Adrenal gland (tissue), 12 donors: ENCODE data around the gene GUCY2F. TPM values are rescaled to one million over a fixed set of nuclear protein-coding genes. Genes with fewer than 3 reads are reported as not detected.

Experiments
- DNase-seq, 7 donors: peaks; one replicate each; pipeline ENCODE4 v3.0.0-alpha.2; 2019 to 2020
- H3K27ac ChIP-seq, 5 donors: fragments of 200-600 bp; sonication (generic) in 4 of 5; 1 replicate in 3 of 5; 2 replicates in 2 of 5; pipeline versions ENCODE4 v1.5.1 to v1.8.0; 2016 to 2020; ENCODE audit warnings: mild to moderate bottlenecking in 1 of 5
- H3K27me3 ChIP-seq: fragments of 200-600 bp; 2 replicates; pipeline ENCODE4 v1.8.0; 2021
- H3K36me3 ChIP-seq, 2 donors: fragments of 200-600 bp; replicated peaks in 1 of 2; 1 replicate in 1 of 2; 2 replicates in 1 of 2; pipeline versions ENCODE4 v1.5.1 to v1.8.0; 2018 to 2022
- H3K4me1 ChIP-seq, 2 donors: fragments of 200-600 bp; replicated peaks in 1 of 2; 1 replicate in 1 of 2; 2 replicates in 1 of 2; pipeline versions ENCODE4 v1.5.1 to v1.8.0; 2018 to 2021
- H3K4me3 ChIP-seq, 4 donors: fragments of 200-600 bp; sonication (generic) in 3 of 4; one replicate each; pipeline ENCODE4 v1.5.1; 2016 to 2018
- H3K9me3 ChIP-seq, 3 donors: fragments of 200-600 bp; sonication (generic) in 1 of 3; replicated peaks in 1 of 3; 1 replicate in 2 of 3; 2 replicates in 1 of 3; pipeline versions ENCODE4 v1.5.1 to v1.8.0; 2016 to 2021
- CTCF ChIP-seq, 6 experiments: fragments of 450-650 bp in 4 of 6; fragments of 200-600 bp in 2 of 6; sonication (generic) in 1 of 6; IDR thresholded peaks; 1 replicate in 5 of 6; 2 replicates in 1 of 6; pipeline versions ENCODE4 v1.5.1 to v1.8.0; 2016 to 2021; ENCODE audit warnings: antibody characterized with exemption in 6 of 6, mild to moderate bottlenecking in 2 of 6, moderate library complexity in 1 of 6
- POLR2A ChIP-seq, 2 donors: fragments of 450-650 bp; IDR thresholded peaks; one replicate each; pipeline ENCODE4 v1.6.1; 2017; ENCODE audit warnings: antibody characterized with exemption in 2 of 2, mild to moderate bottlenecking in 2 of 2, moderate library complexity in 1 of 2
- WGBS, 4 donors: extraction: QIAGEN DNeasy Blood & Tissue Kit in 2 of 4; methylation state at CpG; one replicate each; pipeline versions ENCODE4 v1.1.5 to v1.1.7; 2013 to 2017; 5-methylcytosine and 5-hydroxymethylcytosine counted together
- intact Hi-C, 2 donors: fragments of 100-400 bp; cut with DNase I; formaldehyde crosslinking; loops; one replicate each; pipeline versions ENCODE4 v1.14.1 to v1.15.0; 2022 to 2023
- polyA plus RNA-seq, 3 donors: library from polyadenylated mRNA; stranded (reverse); fragments of 200-250 nt in 2 of 3; fragments of 350-450 nt in 1 of 3; fragmentation: Illumina TruSeq in 1 of 3; extraction: RNeasy Lipid Tissue Mini Kit (QIAGEN cat#74804) in 1 of 3; gene quantifications; one replicate each; pipeline ENCODE4 v1.2.3, GENCODE V29; 2013 to 2014
- total RNA-seq, 9 donors: library from RNA; depleted of rRNA in 4 of 9; stranded (reverse); fragments of >200 nt in 4 of 9; fragments of 120-200 nt in 1 of 9; fragmentation: NEBNext Ultra II Directional in 1 of 9; extraction: Animal tissue kit (Norgen Biotek cat#: 25700) in 1 of 9; gene quantifications; one replicate each; pipeline versions ENCODE4 v1.1.0 to v1.2.4, GENCODE V29; 2013 to 2023
- donor health status: healthy with polysubstance abuse.
- donor health status: Bipolar disorder and iron deficiency.
- donor health status: DM: yes; HTN: yes; CAD: no.
- donor health status: DM: no; HTN: no; CAD: no.
- donor health status: DM: no; HTN: no; CAD: no.
- donor health status: DM: yes; HTN: yes; CAD: no.

GUCY2F gene
- total and polyA plus RNA-seq, 12 donors: 0.06 TPM; not detected in 11

GRCh38 chrX:109350051-109350450, 131.8 kb downstream of the GUCY2F start:
- Histone ChIP-seq H3K4me1 (no peaks in the 10 kb centered on the region), H3K36me3 (no peaks in the 10 kb centered on the region), H3K27ac (no peak overlapping the region), H3K27me3 (peaks cover 4% of the 10 kb centered on the region), H3K9me3 (no peaks in the 10 kb centered on the region), H3K4me3 (no peak overlapping the region)
- TF ChIP-seq POLR2A (IDR thresholded peaks at IDR 0.05) (no peak), CTCF (IDR thresholded peaks at IDR 0.05) (no peak)
- intact Hi-C loops: no loop called here
- DNase-seq: no peak

GRCh38 chrX:109347632-109348031, 134.3 kb downstream of the GUCY2F start:
- WGBS, 4 donors: 20 to 42% (median 26%) methylated on average over 2 to 3 of the region's 3 CpGs

GRCh38 chrX:109346491-109346890, 135.4 kb downstream of the GUCY2F start:
- 33 to 82% (median 63%) methylated on average over 1 of the region's 1 CpG for WGBS, 4 donors
- no peaks in the 10 kb centered on the region for H3K4me1 ChIP-seq
- DNase-seq: no peak
- TF ChIP-seq CTCF (IDR thresholded peaks at IDR 0.05) (no peak), POLR2A (IDR thresholded peaks at IDR 0.05) (no peak)
- peaks cover 8% of the 10 kb centered on the region for H3K27me3 ChIP-seq
- intact Hi-C loops: no loop called here
- H3K4me3 ChIP-seq: no peak overlapping the region
- no peaks in the 10 kb centered on the region for H3K36me3 ChIP-seq
- H3K27ac ChIP-seq: no peak overlapping the region
- no peaks in the 10 kb centered on the region for H3K9me3 ChIP-seq

More at GRCh38 chrX:109347632-109348031, 134.3 kb downstream of the GUCY2F start:
- Histone ChIP-seq H3K4me3 (no peak overlapping the region), H3K4me1 (no peaks in the 10 kb centered on the region), H3K9me3 (no peaks in the 10 kb centered on the region), H3K36me3 (no peaks in the 10 kb centered on the region), H3K27me3 (peaks cover 8% of the 10 kb centered on the region), H3K27ac (peak overlapping the region in 1 of 5 donors; percentile 10)
- TF ChIP-seq POLR2A (IDR thresholded peaks at IDR 0.05): no peak
- no peak for TF ChIP-seq CTCF (IDR thresholded peaks at IDR 0.05)
- intact Hi-C loops: no loop called here
- no peak for DNase-seq

GRCh38 chrX:109345856-109346255, 136.0 kb downstream of the GUCY2F start:
- Histone ChIP-seq H3K4me1 (no peaks in the 10 kb centered on the region), H3K27ac (no peak overlapping the region), H3K9me3 (no peaks in the 10 kb centered on the region), H3K36me3 (no peaks in the 10 kb centered on the region), H3K4me3 (no peak overlapping the region), H3K27me3 (peaks cover 8% of the 10 kb centered on the region)
- TF ChIP-seq CTCF (IDR thresholded peaks at IDR 0.05) (no peak), POLR2A (IDR thresholded peaks at IDR 0.05) (no peak)
- intact Hi-C loops: no loop called here
- DNase-seq: no peak
